Measurements from ENCODE around the gene PLCL2. TPM values are rescaled to one million over a fixed set of nuclear protein-coding genes. Genes with fewer than 3 reads are reported as not detected.

Gene PLCL2
- polyA plus RNA-seq, 2 of the 4 experiments (the other 2 are of a cell fraction): 2.1 to 3.0 TPM

DNA sequence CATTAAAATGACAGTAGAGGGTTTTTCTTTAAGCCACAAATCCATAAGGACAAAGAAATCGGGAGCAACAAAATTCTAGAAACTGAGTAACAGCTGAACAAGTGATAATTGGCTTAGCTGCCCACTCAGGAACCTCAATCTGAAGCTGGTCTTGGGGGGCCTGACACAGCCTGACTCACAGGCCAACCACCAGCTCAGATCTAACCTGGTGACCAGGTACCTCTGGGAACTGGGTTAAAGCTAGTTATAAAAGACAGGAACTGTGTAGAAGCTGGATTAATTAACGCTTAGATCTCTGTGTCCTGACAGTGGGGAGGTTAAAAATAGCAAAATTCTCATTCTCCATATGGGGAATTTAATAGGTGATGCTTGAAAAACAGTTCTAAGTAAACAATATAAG lies 161.9 kb downstream of the PLCL2 start:
- WGBS (ENCODE audit: missing lambda C conversion rate): 85% methylated on average over 2 of the region's 2 CpGs
- FAIRE-seq (no peak), DNase-seq (ENCODE audit: low read depth in 1 of 2, low spot score in 1 of 2) (no peak), ATAC-seq (no peak)
- H3K4me2 ChIP-seq: no peak overlapping the region
- H3K4me3 ChIP-seq: no peak overlapping the region
- TF ChIP-seq NPAS2 (CRISPR knock-in tag; IDR thresholded peaks at IDR 0.05; ENCODE audit: borderline replicate concordance) (no peak), USF2 (IDR thresholded peaks at IDR 0.05) (no peak), CBX2 (IDR thresholded peaks at IDR 0.05; ENCODE audit: borderline replicate concordance, low read depth) (no peak), RNF2 (IDR thresholded peaks at IDR 0.05; ENCODE audit: borderline replicate concordance, low read depth) (no peak), JUNB (IDR thresholded peaks at IDR 0.05) (no peak)
- no peaks in the 10 kb centered on the region for H3K9me3 ChIP-seq
- H3K4me1 ChIP-seq: no peaks in the 10 kb centered on the region
- CTCF ChIA-PET: interaction anchor here (0.7 to 1.4 kb wide), 2 partner anchors 162 to 218 kb away, joined by 3 to 4 read pairs; partner anchors contain the start of gene PLCL2
- H3K27ac ChIP-seq: no peak overlapping the region
- POLR2A ChIA-PET: no interaction called here

- POLR2A ChIA-PET: no interaction called here
- no peak overlapping the region for H3K4me2 ChIP-seq
- FAIRE-seq (no peak), DNase-seq (ENCODE audit: low read depth in 1 of 2, low spot score in 1 of 2) (no peak), ATAC-seq (no peak)
- no peaks in the 10 kb centered on the region for H3K4me1 ChIP-seq
- TF ChIP-seq ZFP36 (IDR thresholded peaks at IDR 0.05; ENCODE audit: borderline replicate concordance, partially characterized antibody): no peak
- no peak for TF ChIP-seq ZC3H11A (IDR thresholded peaks at IDR 0.05)
- TF ChIP-seq EHF (CRISPR knock-in tag; IDR thresholded peaks at IDR 0.05): no peak
- TF ChIP-seq JUNB (IDR thresholded peaks at IDR 0.05): no peak
- TF ChIP-seq USF2 (IDR thresholded peaks at IDR 0.05): no peak
- no peak for TF ChIP-seq ATOH8 (CRISPR knock-in tag; IDR thresholded peaks at IDR 0.05; ENCODE audit: low read depth)
- no peak for TF ChIP-seq CTCF (IDR thresholded peaks at IDR 0.05)
- no peak for TF ChIP-seq PHF8 (IDR thresholded peaks at IDR 0.05; ENCODE audit: borderline replicate concordance, low read depth)
- TF ChIP-seq MAFK (IDR thresholded peaks at IDR 0.05; ENCODE audit: partially characterized antibody): no peak
- TF ChIP-seq, protein P1, sequence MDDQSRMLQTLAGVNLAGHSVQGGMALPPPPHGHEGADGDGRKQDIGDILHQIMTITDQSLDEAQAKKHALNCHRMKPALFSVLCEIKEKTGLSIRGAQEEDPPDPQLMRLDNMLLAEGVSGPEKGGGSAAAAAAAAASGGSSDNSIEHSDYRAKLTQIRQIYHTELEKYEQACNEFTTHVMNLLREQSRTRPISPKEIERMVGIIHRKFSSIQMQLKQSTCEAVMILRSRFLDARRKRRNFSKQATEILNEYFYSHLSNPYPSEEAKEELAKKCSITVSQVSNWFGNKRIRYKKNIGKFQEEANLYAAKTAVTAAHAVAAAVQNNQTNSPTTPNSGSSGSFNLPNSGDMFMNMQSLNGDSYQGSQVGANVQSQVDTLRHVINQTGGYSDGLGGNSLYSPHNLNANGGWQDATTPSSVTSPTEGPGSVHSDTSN (IDR thresholded peaks at IDR 0.05): no peak
- TF ChIP-seq BHLHE40 (IDR thresholded peaks at IDR 0.05; ENCODE audit: low read depth, low read length): no peak
- TF ChIP-seq MAZ (IDR thresholded peaks at IDR 0.05; ENCODE audit: borderline replicate concordance, low read depth, low read length): no peak
- no peak for TF ChIP-seq SREBF2 (IDR thresholded peaks at IDR 0.05)
- no peak for TF ChIP-seq ZSCAN20 (CRISPR knock-in tag; IDR thresholded peaks at IDR 0.05)
- no peak for TF ChIP-seq HOXB13 (CRISPR knock-in tag; IDR thresholded peaks at IDR 0.05; ENCODE audit: low read depth)
- H3K9me3 ChIP-seq: no peaks in the 10 kb centered on the region
- 82% methylated on average over 4 of the region's 4 CpGs for WGBS (ENCODE audit: missing lambda C conversion rate)
- no peak overlapping the region for H3K27ac ChIP-seq
- H3K4me3 ChIP-seq: no peak overlapping the region
- CTCF ChIA-PET: interaction anchor here (0.7 to 1.4 kb wide), 2 partner anchors 163 to 219 kb away, joined by 3 to 4 read pairs; partner anchors contain the start of gene PLCL2
These were observed 162.4 kb downstream of the PLCL2 start for GRCh38 chr3:17047162-17047561.

- Histone ChIP-seq H3K4me1 (no peaks in the 10 kb centered on the region), H3K4me2 (no peak overlapping the region), H3K4me3 (no peak overlapping the region), H3K27ac (no peak overlapping the region), H3K9me3 (no peaks in the 10 kb centered on the region)
- no peak for FAIRE-seq
- DNase-seq (ENCODE audit: low read depth in 1 of 2, low spot score in 1 of 2): no peak
- CTCF ChIA-PET: no interaction called here
- ATAC-seq: no peak
- POLR2A ChIA-PET: no interaction called here
- 93% methylated on average over 3 of the region's 3 CpGs for WGBS (ENCODE audit: missing lambda C conversion rate)
- TF ChIP-seq RARB (CRISPR knock-in tag; IDR thresholded peaks at IDR 0.05) (no peak), HOXB5 (CRISPR knock-in tag; IDR thresholded peaks at IDR 0.05) (no peak), HDAC2 (IDR thresholded peaks at IDR 0.05) (no peak), KDM1A (IDR thresholded peaks at IDR 0.05; ENCODE audit: low read depth) (no peak), CBX8 (IDR thresholded peaks at IDR 0.05) (no peak), BHLHE40 (IDR thresholded peaks at IDR 0.05; ENCODE audit: low read depth, low read length) (no peak), SMC3 (IDR thresholded peaks at IDR 0.05) (no peak), MAFK (IDR thresholded peaks at IDR 0.05; ENCODE audit: partially characterized antibody) (no peak), EHF (CRISPR knock-in tag; IDR thresholded peaks at IDR 0.05) (no peak), NFE2L2 (conservative IDR thresholded peaks at IDR 0.05; ENCODE audit: low read length) (no peak), TFCP2L1 (CRISPR knock-in tag; IDR thresholded peaks at IDR 0.05) (no peak), ZSCAN20 (CRISPR knock-in tag; IDR thresholded peaks at IDR 0.05) (no peak), SREBF2 (IDR thresholded peaks at IDR 0.05) (no peak)
- TF ChIP-seq, protein P2, sequence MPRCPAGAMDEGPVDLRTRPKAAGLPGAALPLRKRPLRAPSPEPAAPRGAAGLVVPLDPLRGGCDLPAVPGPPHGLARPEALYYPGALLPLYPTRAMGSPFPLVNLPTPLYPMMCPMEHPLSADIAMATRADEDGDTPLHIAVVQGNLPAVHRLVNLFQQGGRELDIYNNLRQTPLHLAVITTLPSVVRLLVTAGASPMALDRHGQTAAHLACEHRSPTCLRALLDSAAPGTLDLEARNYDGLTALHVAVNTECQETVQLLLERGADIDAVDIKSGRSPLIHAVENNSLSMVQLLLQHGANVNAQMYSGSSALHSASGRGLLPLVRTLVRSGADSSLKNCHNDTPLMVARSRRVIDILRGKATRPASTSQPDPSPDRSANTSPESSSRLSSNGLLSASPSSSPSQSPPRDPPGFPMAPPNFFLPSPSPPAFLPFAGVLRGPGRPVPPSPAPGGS (IDR thresholded peaks at IDR 0.05): no peak
- TF ChIP-seq, protein P1 (IDR thresholded peaks at IDR 0.05): no peak
These were observed 163.1 kb downstream of the PLCL2 start for GRCh38 chr3:17047894-17048293.
